GM18867 (cell line): ENCODE measurements around the gene SH2B2.
A peak's percentile ranks its signal among the peaks of the same experiment; 100 is the strongest.

Source experiments
- ATAC-seq: cut with Tn5 transposase; IDR thresholded peaks from one replicate; pipeline ENCODE4 v1.9.1; 2021; ENCODE audit warnings: mild to moderate bottlenecking, moderate library complexity; ENCODE audit not compliant: unreplicated experiment

The SH2B2 gene

DNA sequence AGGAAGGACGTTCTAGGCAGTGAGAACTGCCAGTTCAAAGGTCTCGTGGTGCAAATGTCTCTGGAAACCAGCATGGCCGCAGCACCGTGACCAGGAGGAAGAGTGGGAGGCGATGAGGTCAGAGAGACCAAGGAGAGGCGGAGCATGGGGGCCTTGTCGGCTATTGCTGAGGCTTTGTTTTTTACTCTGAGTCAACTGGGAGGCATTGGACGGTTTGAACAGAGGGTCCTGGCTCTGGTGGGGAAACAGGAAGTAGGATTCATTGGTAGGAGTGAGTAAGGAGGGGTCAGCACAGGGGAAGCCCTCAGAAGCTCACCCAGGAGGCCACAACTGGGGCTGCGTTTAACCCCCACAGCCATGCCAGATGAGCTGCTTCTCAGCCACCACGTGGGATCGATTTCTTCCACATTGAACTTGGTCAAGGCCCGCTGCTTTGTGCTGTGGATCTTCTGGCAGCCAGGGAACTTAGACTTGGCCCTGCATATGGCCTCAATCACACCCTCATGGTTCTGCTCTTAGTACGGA is 22.2 kb upstream of the SH2B2 start:
- ATAC-seq, result no peak

- ATAC-seq, result no peak
Measured at GRCh38 chr7:102266541-102266940, 20.1 kb upstream of the SH2B2 start.

DNA sequence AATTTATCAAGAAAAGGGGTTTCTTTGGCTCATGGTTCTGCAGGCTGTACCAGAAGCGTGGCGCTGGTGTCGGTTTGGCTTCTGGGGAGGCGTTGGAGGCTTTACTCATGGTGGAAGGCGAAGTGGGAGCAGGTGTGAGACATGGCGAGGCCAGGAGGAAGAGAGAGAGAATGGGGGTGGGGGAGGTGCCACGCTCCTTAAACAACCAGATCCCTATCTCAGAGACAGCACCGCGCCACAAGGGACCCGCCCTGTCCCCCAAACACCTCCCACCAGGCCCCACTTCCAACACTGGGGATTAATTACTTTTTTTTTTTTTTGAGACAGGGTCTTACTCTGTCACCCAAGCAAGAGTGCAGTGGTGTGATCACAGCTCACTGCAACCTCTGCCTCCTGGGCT is 18.0 kb upstream of the SH2B2 start:
- ATAC-seq, result no peak

DNA sequence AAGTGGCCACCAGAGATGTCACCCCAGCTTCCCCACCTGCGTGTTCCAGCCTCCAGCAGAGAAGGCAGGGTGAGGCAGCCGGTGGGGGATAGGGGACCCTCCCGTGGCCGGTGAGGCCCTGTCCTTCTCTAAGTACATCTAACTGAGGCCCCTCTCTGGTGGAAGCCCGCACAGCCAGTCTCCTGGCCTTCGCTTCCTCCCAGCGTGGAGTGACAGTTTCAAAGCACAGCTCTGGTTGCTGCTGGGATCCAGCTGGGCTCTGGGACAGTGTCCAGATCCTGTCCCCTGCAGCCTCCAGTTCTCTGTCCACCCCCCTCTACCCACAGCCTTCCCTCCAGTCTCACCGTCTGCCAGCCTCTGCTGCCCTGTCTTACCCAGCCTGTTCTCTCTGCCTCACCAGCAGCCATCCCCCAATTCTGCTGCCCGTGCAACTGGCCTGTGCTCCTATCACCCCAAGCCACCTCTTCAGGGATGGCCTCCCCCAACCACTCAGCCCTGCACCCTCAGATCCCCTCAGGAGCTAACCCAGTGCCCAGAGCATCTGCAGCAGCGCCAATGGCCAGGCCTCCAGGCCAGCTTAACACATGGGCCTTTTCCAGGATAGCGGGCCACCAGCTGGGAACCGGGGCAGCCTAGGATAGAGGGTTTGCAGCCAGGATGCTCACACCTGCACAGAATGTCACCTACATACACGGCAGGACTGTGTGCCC is 16.3 kb upstream of the SH2B2 start:
- ATAC-seq, result no peak

DNA sequence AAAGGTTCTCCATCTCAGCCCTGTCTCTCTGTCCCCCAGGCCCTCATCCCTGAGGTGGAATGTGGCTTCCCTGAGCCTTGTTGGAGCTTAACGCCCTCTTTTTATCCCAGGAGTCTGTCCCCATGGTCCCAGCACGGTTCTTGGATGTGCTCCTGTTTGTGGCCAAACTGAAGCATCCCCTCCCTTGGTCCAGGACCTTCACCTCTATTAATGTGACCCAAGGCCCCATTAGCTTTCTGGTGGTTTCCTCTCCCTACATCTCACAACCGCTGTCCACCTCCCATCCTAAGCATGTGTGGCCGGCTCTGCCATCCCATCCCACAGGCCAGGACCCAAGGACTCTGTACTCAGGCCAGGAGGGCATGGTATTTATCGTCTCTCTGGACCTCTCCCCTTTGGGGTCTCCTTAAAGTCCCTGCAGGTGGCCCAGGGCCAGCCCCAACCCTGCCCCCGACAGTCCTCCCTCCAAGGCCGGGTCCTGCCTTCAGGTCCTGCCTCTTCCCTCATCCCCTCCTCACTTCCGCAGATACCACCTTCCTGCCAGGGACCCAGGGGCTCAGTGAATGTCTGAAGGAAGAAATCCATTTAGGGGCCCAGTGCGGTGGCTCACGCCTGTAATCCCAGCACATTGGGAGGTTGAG is 15.4 kb upstream of the SH2B2 start:
- no peak for ATAC-seq

- peak; percentile 57 for ATAC-seq
Measured at GRCh38 chr7:102272075-102272916, 14.4 kb upstream of the SH2B2 start.

GRCh38 chr7:102272917-102273748 is 13.5 kb upstream of the SH2B2 start:
- no peak for ATAC-seq

GRCh38 chr7:102273749-102274712 is 12.6 kb upstream of the SH2B2 start:
- ATAC-seq, result no peak

DNA sequence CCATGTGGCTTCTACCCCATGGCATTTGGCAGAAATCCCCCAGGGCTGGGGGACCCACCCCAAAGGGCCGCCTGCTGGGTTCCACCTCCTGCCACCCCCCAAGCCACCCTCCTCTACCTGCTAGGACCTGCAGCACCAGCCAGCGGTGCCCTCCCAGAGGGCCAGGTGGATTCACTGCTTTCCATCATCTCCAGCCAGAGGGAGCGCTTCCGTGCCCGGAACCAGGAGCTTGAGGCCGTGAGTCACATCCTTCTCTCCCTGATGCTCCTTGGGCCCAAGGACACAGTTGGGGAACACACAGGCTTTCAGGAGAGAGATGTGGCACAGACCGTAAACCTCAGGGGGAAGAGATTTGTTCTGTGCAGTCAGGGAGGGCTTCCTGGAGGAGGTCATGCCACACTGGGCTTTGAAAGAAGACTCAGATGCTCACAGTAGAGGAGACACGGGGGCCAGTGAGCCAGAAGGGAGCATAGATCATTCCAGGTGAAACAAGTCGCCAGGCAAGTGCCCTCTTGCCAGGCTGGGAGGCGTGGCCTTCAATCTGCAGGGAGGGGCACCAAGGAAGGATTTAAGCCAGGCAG is 11.5 kb upstream of the SH2B2 start:
- no peak for ATAC-seq

DNA sequence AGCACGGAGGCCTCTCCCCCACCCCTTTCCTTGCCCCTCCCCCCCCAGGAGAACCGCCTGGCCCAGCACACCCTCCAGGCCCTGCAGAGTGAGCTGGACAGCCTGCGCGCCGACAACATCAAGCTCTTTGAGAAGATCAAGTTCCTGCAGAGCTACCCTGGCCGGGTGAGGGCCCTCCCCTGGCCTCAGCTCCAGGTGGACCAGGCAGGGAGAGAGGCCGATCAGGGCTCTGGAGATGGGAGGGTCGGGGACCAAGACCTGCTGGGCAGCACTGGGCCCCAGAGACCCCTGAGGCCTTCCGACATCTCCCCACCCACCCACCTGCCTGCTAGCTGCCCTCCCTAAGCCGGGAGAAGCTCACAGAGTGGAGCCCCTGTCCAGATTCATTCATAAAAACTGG is 8.8 kb upstream of the SH2B2 start:
- ATAC-seq, result no peak

DNA sequence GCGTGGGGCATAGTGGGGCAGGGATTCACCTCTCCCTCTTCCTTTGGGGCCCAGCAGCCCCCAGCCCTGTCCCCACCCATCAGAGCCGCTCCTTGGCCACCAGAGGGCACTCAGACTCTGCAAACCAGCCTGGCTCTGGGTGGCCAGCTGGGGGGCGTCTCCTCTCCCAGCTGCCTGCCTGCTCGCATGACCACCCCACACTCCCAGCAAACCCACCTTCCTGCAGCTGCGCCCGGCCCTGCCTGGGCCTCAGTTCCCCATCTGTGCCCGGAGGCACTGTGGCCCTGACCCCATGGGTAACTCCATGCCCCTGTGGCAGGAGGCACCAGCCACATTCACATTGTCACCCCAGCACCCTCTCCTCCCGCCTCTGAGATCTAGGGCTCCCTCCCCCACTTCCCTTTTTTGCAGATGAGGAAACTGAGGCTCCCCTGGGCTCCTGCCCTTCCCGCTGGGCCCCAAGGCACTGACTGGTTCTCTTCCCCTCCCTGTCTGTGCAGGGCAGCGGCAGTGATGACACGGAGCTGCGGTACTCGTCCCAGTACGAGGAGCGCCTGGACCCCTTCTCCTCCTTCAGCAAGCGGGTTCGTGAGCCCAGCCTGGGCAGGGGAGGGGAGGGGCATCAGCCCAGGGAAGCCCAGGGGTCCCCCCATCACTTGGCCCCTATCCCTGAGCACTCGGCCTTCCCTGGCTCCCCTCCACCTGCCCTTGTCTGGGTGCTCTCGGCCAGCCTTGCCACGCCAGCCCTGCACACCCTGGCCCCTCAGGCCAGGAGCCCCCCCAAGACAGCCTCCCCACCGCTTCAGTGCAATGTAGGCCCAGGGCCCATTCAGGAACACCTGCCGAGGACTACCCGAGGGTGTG is 6.9 kb upstream of the SH2B2 start:
- ATAC-seq, result peak; percentile 65

DNA sequence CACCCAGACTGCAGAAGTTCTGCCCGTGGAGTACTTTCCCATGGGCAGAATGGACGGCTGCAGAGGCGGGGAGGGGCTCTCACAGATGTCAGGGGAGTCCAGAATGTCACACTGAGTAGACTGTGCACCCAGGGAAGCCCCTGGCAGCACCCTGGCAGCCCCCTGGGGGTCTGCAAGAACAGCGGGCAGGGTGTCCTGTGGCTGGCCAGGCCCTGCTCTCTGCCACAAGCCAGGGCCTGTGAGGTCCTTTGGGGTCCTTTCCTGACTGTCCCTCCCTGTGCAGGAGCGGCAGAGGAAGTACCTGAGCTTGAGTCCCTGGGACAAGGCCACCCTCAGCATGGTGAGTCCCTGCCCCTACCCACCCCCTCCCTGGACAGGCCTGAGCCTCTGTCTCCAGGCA is 6.1 kb upstream of the SH2B2 start:
- ATAC-seq, result no peak

DNA sequence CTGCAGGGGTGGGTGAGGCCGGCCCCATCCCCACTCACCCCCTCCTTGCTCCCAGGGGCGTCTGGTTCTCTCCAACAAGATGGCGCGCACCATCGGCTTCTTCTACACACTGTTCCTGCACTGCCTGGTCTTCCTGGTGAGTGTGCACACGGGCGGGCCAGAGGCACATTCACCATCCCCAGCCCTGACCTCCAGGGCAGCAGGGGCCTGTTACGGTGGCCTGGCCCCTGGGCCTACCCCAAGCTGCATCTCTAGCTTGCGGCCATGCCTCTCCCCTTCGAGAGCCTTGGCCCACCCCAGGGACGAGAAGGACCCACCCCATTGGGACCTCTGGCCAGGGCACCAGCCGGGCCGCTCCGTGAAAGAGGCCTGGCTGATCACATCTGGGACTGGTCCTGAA is 4.9 kb upstream of the SH2B2 start:
- no peak for ATAC-seq

DNA sequence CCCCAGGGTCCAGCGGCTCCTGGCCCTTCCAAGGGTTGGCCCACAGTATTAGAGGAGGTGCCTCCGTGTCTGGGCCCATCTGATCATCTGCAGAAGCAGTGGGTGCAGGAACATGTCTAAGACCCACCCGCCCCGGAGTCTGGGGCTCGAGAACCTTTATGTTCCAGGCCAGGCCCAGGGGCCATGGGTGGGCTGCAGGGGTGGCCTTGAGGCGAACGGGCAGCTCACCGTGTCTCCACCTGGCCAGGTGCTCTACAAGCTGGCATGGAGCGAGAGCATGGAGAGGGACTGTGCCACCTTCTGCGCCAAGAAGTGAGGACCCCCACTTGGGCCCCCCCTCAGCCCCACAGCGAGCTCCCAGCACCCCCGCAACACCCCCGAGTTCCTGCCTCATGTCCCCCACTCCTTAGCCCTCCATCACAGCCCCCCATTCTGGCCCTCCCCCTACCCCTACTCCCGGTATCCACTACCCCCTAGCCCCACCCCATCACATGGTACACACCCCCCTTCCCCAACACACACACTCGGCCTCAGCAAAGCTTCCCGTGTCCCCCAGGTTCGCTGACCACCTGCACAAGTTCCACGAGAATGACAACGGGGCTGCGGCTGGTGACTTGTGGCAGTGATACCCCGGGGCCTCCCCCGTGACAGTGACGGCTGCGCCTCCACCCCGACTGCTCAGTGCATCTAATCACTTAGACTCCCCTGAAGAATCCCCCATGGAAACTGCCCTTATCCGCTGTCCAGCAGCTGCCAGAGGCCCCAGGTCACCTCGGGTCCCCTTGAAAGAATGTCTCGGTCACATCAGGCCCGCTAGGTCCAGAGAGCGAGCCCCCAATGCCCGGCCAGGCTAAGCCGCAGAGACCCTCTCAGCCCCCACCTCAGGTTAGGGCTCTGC is 4.0 kb upstream of the SH2B2 start:
- ATAC-seq, result no peak

- ATAC-seq, result no peak
Measured at GRCh38 chr7:102283477-102284189, 3.0 kb upstream of the SH2B2 start.

DNA sequence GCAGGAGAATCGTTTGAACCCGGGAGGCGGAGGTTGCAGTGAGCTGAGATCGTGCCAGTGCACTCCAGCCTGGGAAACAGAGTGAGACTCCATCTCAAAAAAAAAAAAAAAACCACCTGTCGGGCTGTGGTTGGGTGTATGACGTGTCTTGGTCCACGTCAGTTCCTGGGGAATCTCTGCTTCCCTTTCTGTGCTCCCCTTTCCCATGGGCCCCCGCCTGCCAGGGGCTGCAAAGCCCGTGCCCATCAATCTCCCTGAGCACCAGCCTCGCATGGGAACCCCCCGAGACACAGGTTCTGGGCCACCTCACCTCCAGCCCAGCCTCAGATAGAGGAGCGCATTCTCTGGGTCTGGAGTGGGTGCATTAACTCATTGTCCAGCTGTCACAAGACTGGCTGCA is 2.3 kb upstream of the SH2B2 start:
- no peak for ATAC-seq
